Body of pancreas (tissue), 4 donors: ENCODE measurements around the gene GGA2.

Source experiments
- POLR2A ChIP-seq, 3 donors: fragments of 450-650 bp; IDR thresholded peaks; one replicate each; pipeline ENCODE4 v1.6.1; 2016; ENCODE audit warnings: antibody characterized with exemption in 3 of 3, mild to moderate bottlenecking in 2 of 3
- TF ChIP-seq, protein P1 (sequence below), 7 experiments: fragments of 450-650 bp in 4 of 7; fragments of 200-600 bp in 3 of 7; sonication (generic) in 3 of 7; IDR thresholded peaks; one replicate each; pipeline ENCODE4 v1.5.1; 2016 to 2019; ENCODE audit warnings: antibody characterized with exemption in 7 of 7

- no peak for TF ChIP-seq POLR2A (IDR thresholded peaks at IDR 0.05)
- TF ChIP-seq, protein P1, sequence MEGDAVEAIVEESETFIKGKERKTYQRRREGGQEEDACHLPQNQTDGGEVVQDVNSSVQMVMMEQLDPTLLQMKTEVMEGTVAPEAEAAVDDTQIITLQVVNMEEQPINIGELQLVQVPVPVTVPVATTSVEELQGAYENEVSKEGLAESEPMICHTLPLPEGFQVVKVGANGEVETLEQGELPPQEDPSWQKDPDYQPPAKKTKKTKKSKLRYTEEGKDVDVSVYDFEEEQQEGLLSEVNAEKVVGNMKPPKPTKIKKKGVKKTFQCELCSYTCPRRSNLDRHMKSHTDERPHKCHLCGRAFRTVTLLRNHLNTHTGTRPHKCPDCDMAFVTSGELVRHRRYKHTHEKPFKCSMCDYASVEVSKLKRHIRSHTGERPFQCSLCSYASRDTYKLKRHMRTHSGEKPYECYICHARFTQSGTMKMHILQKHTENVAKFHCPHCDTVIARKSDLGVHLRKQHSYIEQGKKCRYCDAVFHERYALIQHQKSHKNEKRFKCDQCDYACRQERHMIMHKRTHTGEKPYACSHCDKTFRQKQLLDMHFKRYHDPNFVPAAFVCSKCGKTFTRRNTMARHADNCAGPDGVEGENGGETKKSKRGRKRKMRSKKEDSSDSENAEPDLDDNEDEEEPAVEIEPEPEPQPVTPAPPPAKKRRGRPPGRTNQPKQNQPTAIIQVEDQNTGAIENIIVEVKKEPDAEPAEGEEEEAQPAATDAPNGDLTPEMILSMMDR (IDR thresholded peaks at IDR 0.05) = no peak
Observed at GRCh38 chr16:23428351-23428750, 81.9 kb downstream of the GGA2 start.
